Measurements from ENCODE around the gene ENOX2. TPM values are rescaled to one million over a fixed set of nuclear protein-coding genes. Genes with fewer than 3 reads are reported as not detected.

Gene ENOX2
- total RNA-seq, 2 donors from 2014 or later = 7.3 to 26.2 TPM

DNA sequence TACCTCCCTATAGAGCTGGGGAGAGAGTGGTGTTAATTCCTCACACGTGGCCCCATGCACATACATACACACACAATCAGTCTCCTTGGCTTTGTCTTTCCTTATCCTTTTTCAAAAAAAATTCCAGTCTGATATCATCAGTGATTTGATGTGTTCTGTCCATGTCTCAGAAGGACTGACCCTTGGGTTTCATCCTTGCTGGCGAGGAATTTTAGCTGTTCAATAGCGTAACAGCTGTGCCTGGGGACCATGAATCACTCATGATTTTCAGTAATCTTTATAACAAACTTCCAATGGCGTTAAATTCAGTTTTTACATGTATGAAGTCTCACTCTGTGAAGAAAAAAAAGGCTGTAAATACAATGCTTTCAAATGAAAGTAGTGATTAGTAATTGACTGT lies 296.6 kb downstream of the ENOX2 start:
- Mint-ChIP-seq H3K4me1 (no peaks in the 10 kb centered on the region), H3K4me3 (no peak overlapping the region), H3K27me3 (ENCODE audit: insufficient read depth) (no peaks in the 10 kb centered on the region), H3K36me3 (ENCODE audit: low read depth) (no peaks in the 10 kb centered on the region), H3K9me3 (no peaks in the 10 kb centered on the region), H3K27ac (no peak overlapping the region)
- Histone ChIP-seq H3K4me3 (ENCODE audit: low read length) (no peak overlapping the region), H3K27me3 (ENCODE audit: control insufficient read depth, insufficient read depth, low read length, poor library complexity, severe bottlenecking) (no peaks in the 10 kb centered on the region), H3K36me3 (ENCODE audit: control insufficient read depth, insufficient read depth, low read length) (no peaks in the 10 kb centered on the region), H3K4me1 (ENCODE audit: control insufficient read depth, insufficient read depth, low read length) (no peaks in the 10 kb centered on the region), H3K27ac (ENCODE audit: low read depth, low read length) (no peak overlapping the region), H3K9me3 (ENCODE audit: control insufficient read depth, low read length) (no peaks in the 10 kb centered on the region), H3K9ac (ENCODE audit: extremely low read depth, low read length, poor library complexity, severe bottlenecking) (no peak overlapping the region)
- no peak for TF ChIP-seq CTCF (conservative IDR thresholded peaks at IDR 0.05)
- DNase-seq = no peak
- 94% methylated on average over 3 of the region's 4 CpGs; no CpG with 5 or more reads in 1 of the 2 experiments for WGBS, 2 experiments (ENCODE audit: insufficient coverage in 1 of 2, insufficient read length in 1 of 2)

DNA sequence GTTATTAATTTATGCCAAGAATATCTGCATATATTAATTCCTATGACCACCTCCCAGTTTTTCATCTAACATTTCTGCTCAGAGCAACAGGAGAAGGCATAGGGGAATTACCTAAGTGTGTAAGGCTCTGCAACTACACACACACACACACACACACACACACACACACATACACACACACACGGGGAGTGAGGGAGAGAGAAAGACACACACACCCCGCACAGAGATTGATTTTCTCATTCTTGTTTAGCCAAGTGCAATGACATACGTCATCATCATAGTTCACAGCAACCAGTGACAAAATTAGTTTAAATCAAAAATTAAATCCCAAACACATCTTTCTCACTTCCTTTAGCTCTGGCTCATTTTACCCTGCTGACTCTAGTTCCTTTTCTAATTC lies 298.1 kb downstream of the ENOX2 start:
- Histone ChIP-seq H3K9ac (ENCODE audit: extremely low read depth, low read length, poor library complexity, severe bottlenecking) (no peak overlapping the region), H3K27me3 (ENCODE audit: control insufficient read depth, insufficient read depth, low read length, poor library complexity, severe bottlenecking) (no peaks in the 10 kb centered on the region), H3K36me3 (ENCODE audit: control insufficient read depth, insufficient read depth, low read length) (no peaks in the 10 kb centered on the region), H3K27ac (ENCODE audit: low read depth, low read length) (no peak overlapping the region), H3K9me3 (ENCODE audit: control insufficient read depth, low read length) (no peaks in the 10 kb centered on the region), H3K4me3 (ENCODE audit: low read length) (no peak overlapping the region), H3K4me1 (ENCODE audit: control insufficient read depth, insufficient read depth, low read length) (no peaks in the 10 kb centered on the region)
- no peak for TF ChIP-seq CTCF (conservative IDR thresholded peaks at IDR 0.05)
- Mint-ChIP-seq H3K4me1 (no peaks in the 10 kb centered on the region), H3K9me3 (no peaks in the 10 kb centered on the region), H3K27ac (no peak overlapping the region), H3K27me3 (ENCODE audit: insufficient read depth) (no peaks in the 10 kb centered on the region), H3K4me3 (no peak overlapping the region), H3K36me3 (ENCODE audit: low read depth) (no peaks in the 10 kb centered on the region)
- no peak for DNase-seq
- 81% methylated on average over 3 of the region's 3 CpGs; no CpG with 5 or more reads in 1 of the 2 experiments for WGBS, 2 experiments (ENCODE audit: insufficient coverage in 1 of 2, insufficient read length in 1 of 2)

- H3K9me3 Mint-ChIP-seq = no peaks in the 10 kb centered on the region
- no peak overlapping the region for H3K9ac ChIP-seq (ENCODE audit: extremely low read depth, low read length, poor library complexity, severe bottlenecking)
- no peaks in the 10 kb centered on the region for H3K27me3 ChIP-seq (ENCODE audit: control insufficient read depth, insufficient read depth, low read length, poor library complexity, severe bottlenecking)
- no peaks in the 10 kb centered on the region for H3K4me1 ChIP-seq (ENCODE audit: control insufficient read depth, insufficient read depth, low read length)
- H3K9me3 ChIP-seq (ENCODE audit: control insufficient read depth, low read length) = no peaks in the 10 kb centered on the region
- H3K27ac ChIP-seq (ENCODE audit: low read depth, low read length) = peak overlapping the region; percentile 66
- H3K4me3 ChIP-seq (ENCODE audit: low read length) = no peak overlapping the region
- no peak overlapping the region for H3K27ac Mint-ChIP-seq
- no peak for TF ChIP-seq CTCF (conservative IDR thresholded peaks at IDR 0.05)
- WGBS, 2 experiments (ENCODE audit: insufficient coverage in 1 of 2, insufficient read length in 1 of 2) = 85 to 86% methylated on average over 2 to 5 of the region's 9 CpGs
- H3K27me3 Mint-ChIP-seq (ENCODE audit: insufficient read depth) = peaks cover 2% of the 10 kb centered on the region
- H3K36me3 ChIP-seq (ENCODE audit: control insufficient read depth, insufficient read depth, low read length) = no peaks in the 10 kb centered on the region
- no peaks in the 10 kb centered on the region for H3K36me3 Mint-ChIP-seq (ENCODE audit: low read depth)
- no peak for DNase-seq
- no peaks in the 10 kb centered on the region for H3K4me1 Mint-ChIP-seq
- H3K4me3 Mint-ChIP-seq = no peak overlapping the region
Measured at GRCh38 chrX:130594453-130594916, 308.5 kb downstream of the ENOX2 start.

All from endodermal cell (in vitro differentiated cells).